GM12878 (cell line): ENCODE results near the gene MOCOS.

ENCODE experiments used
- ASH2L ChIP-seq: fragments of 300-600, 200-600 bp; sonication (generic); IDR thresholded peaks from 2 replicates; pipeline ENCODE4 v1.6.1; 2017; ENCODE audit warnings: low read depth, mild to moderate bottlenecking, borderline replicate concordance
- ATF3 ChIP-seq: IDR thresholded peaks from 2 replicates; pipeline ENCODE4 v1.6.1; 2011; ENCODE audit warnings: low read depth, mild to moderate bottlenecking, low read length, moderate library complexity, borderline replicate concordance; ENCODE audit errors: extremely low read depth
- EGR1 ChIP-seq, 2 experiments: IDR thresholded peaks; 1 replicate in 1 of 2; 2 replicates in 1 of 2; pipeline ENCODE4 v1.6.1; 2011 to 2012; ENCODE audit warnings: low read depth in 2 of 2, low read length in 2 of 2, borderline replicate concordance in 1 of 2, mild to moderate bottlenecking in 1 of 2, moderate library complexity in 1 of 2
- KDM1A ChIP-seq: fragments of 200-600 bp; sonication (generic); IDR thresholded peaks from 2 replicates; pipeline ENCODE4 v1.6.1; 2016; ENCODE audit warnings: borderline replicate concordance
- POLR2A ChIP-seq: IDR thresholded peaks from 2 replicates; pipeline ENCODE4 v1.6.1; 2011; ENCODE audit warnings: low read depth, mild to moderate bottlenecking, low read length
- POLR2AphosphoS5 ChIP-seq: IDR thresholded peaks from 2 replicates; pipeline ENCODE4 v1.6.1; 2011; ENCODE audit warnings: mild to moderate bottlenecking, low read length, inconsistent platforms
- RFX5 ChIP-seq: IDR thresholded peaks from 2 replicates; pipeline ENCODE4 v1.6.1; 2011; ENCODE audit warnings: low read depth, low read length, improper control_type of control experiment
- SIN3A ChIP-seq: IDR thresholded peaks from 2 replicates; pipeline ENCODE4 v1.6.1; 2012; ENCODE audit warnings: low read depth, low read length, improper control_type of control experiment
- SIX5 ChIP-seq: IDR thresholded peaks from 2 replicates; pipeline ENCODE4 v1.6.1; 2011; ENCODE audit warnings: mild to moderate bottlenecking, low read depth, low read length, moderate library complexity; ENCODE audit not compliant: severe bottlenecking
- USF1 ChIP-seq: IDR thresholded peaks from 2 replicates; pipeline ENCODE4 v1.6.1; 2011; ENCODE audit warnings: borderline replicate concordance, low read depth, mild to moderate bottlenecking, moderate library complexity, mixed read lengths, low read length; ENCODE audit not compliant: insufficient read depth; ENCODE audit errors: extremely low read length
- TF ChIP-seq, protein P1 (sequence below): fragments of 450-650 bp; IDR thresholded peaks from 2 replicates; pipeline ENCODE4 v1.6.1; 2017; ENCODE audit warnings: low read depth, mild to moderate bottlenecking, moderate library complexity

DNA sequence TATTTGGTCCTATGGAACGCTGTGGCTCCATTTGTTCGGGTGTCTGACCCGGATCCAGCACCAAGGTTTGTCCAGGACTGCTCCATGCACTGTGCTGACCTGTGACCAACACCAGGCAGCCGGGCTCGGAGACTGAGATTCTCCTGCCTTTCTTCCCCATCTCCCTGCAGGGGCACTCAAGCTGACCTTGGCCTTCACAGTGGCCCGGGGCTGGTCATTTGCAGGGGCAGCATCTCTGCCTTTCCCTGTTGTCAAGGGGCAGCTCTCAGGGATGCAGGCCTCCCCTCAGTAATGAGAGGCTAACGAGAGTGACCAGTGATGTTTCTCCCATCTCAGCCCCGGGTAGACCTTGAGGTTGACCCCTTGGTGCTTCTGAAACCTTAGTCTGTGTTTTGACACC, 27.5 kb downstream of the MOCOS start:
- TF ChIP-seq ASH2L: no peak
- TF ChIP-seq, protein P1, sequence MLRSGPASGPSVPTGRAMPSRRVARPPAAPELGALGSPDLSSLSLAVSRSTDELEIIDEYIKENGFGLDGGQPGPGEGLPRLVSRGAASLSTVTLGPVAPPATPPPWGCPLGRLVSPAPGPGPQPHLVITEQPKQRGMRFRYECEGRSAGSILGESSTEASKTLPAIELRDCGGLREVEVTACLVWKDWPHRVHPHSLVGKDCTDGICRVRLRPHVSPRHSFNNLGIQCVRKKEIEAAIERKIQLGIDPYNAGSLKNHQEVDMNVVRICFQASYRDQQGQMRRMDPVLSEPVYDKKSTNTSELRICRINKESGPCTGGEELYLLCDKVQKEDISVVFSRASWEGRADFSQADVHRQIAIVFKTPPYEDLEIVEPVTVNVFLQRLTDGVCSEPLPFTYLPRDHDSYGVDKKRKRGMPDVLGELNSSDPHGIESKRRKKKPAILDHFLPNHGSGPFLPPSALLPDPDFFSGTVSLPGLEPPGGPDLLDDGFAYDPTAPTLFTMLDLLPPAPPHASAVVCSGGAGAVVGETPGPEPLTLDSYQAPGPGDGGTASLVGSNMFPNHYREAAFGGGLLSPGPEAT: no peak
- TF ChIP-seq ATF3: no peak
- no peak for TF ChIP-seq POLR2A
- TF ChIP-seq EGR1 (IDR thresholded peaks at IDR 0.05; ENCODE audit: borderline replicate concordance in 1 of 2, low read depth in 2 of 2, low read length in 2 of 2): no peak
- TF ChIP-seq KDM1A: no peak
- TF ChIP-seq RFX5: no peak
- TF ChIP-seq SIN3A: no peak
- TF ChIP-seq USF1: no peak
- TF ChIP-seq POLR2AphosphoS5: no peak
- TF ChIP-seq SIX5: no peak
